GM12878 (cell line): ENCODE measurements around the gene KIF20B. TPM values are rescaled to one million over a fixed set of nuclear protein-coding genes. Genes with fewer than 3 reads are reported as not detected.

Source experiments
- EZH2 ChIP-seq: IDR thresholded peaks from 2 replicates; pipeline ENCODE4 v1.6.1; 2012; ENCODE audit warnings: low read depth, mild to moderate bottlenecking, control low read depth, inconsistent platforms, low read length, borderline replicate concordance; ENCODE audit not compliant: control insufficient read depth
- GABPA ChIP-seq: IDR thresholded peaks from 2 replicates; pipeline ENCODE4 v1.6.1; 2014; ENCODE audit warnings: antibody characterized with exemption, low read depth, mild to moderate bottlenecking, inconsistent platforms
- LARP7 ChIP-seq: fragments of 450-650 bp; IDR thresholded peaks from 2 replicates; pipeline ENCODE4 v1.6.1; 2017; ENCODE audit warnings: mild to moderate bottlenecking
- MTA2 ChIP-seq: fragments of 450-650 bp; IDR thresholded peaks from 2 replicates; pipeline ENCODE4 v1.6.1; 2016; ENCODE audit warnings: low read depth, mild to moderate bottlenecking, moderate library complexity
- MTA3 ChIP-seq: IDR thresholded peaks from 2 replicates; pipeline ENCODE4 v1.6.1; 2012; ENCODE audit warnings: low read length, inconsistent platforms, borderline replicate concordance
- RAD21 ChIP-seq: IDR thresholded peaks from 2 replicates; pipeline ENCODE4 v1.6.1; 2011; ENCODE audit warnings: mild to moderate bottlenecking, low read depth, low read length, moderate library complexity; ENCODE audit not compliant: insufficient read depth
- SMARCA5 ChIP-seq: fragments of 450-650 bp; IDR thresholded peaks from 2 replicates; pipeline ENCODE4 v1.6.1; 2017; ENCODE audit warnings: mild to moderate bottlenecking
- SREBF1 ChIP-seq: IDR thresholded peaks from 2 replicates; pipeline ENCODE4 v1.6.1; 2012; ENCODE audit warnings: mild to moderate bottlenecking, low read length
- SRF ChIP-seq, 2 experiments: IDR thresholded peaks; 2 replicates each; pipeline ENCODE4 v1.6.1; 2011; ENCODE audit warnings: low read depth in 2 of 2, low read length in 2 of 2, mild to moderate bottlenecking in 1 of 2, moderate library complexity in 1 of 2
- TCF7 ChIP-seq: IDR thresholded peaks from 2 replicates; pipeline ENCODE4 v1.6.1; 2014; ENCODE audit warnings: antibody characterized with exemption, borderline replicate concordance
- ZZZ3 ChIP-seq: IDR thresholded peaks from 2 replicates; pipeline ENCODE4 v1.6.1; 2011; ENCODE audit warnings: low read depth; ENCODE audit not compliant: control insufficient read depth, insufficient read length
- polyA plus RNA-seq, 11 experiments: library from polyadenylated mRNA; depleted of rRNA in 4 of 11; unstranded in 6 of 11; stranded (reverse) in 5 of 11; fragments of >200 nt; fragmentation: Nextera tagmentation in 4 of 11; fragmentation: Illumina TruSeq in 1 of 11; extraction: Ambion mirVana in 4 of 11; extraction: Trizol in 1 of 11; gene quantifications; 1 replicate in 1 of 11; 2 replicates in 10 of 11; pipeline versions ENCODE4 v1.2.1 to v1.2.3, GENCODE V29; 2011 to 2016; ENCODE audit warnings: inconsistent platforms in 2 of 11, missing spikeins in 2 of 11, low read depth in 1 of 11
- total RNA-seq, 4 experiments: library from RNA; depleted of rRNA in 3 of 4; stranded (reverse); fragments of >200 nt in 3 of 4; fragmentation: Illumina TruSeq in 1 of 4; extraction: Trizol in 1 of 4; gene quantifications; 2 replicates each; pipeline versions ENCODE4 v1.2.1 to v1.2.3, GENCODE V29; 2013 to 2021
- TF ChIP-seq, protein P1 (sequence below): fragments of 450-650 bp; IDR thresholded peaks from 2 replicates; pipeline ENCODE4 v1.6.1; 2017; ENCODE audit warnings: antibody characterized with exemption, mild to moderate bottlenecking, moderate library complexity
- TF ChIP-seq, protein P2 (sequence below): fragments of 150-350 bp; IDR thresholded peaks from 2 replicates; pipeline ENCODE4 v1.6.1; 2014; ENCODE audit warnings: mild to moderate bottlenecking, low read depth, low read length
- TF ChIP-seq, protein P3 (sequence below): fragments of 450-650 bp; IDR thresholded peaks from 2 replicates; pipeline ENCODE4 v1.6.1; 2017; ENCODE audit warnings: borderline replicate concordance
- TF ChIP-seq, protein P4 (sequence below): fragments of 450-650 bp; IDR thresholded peaks from 2 replicates; pipeline ENCODE4 v1.6.1; 2018; ENCODE audit warnings: mild to moderate bottlenecking, low read depth, moderate library complexity; ENCODE audit not compliant: partially characterized antibody
- TF ChIP-seq, protein P5 (sequence below): IDR thresholded peaks from 2 replicates; pipeline ENCODE4 v1.6.1; 2012; ENCODE audit warnings: low read length, inconsistent platforms

KIF20B gene
- total and polyA plus RNA-seq, 10 of the 15 experiments (the other 5 are each of a cell fraction or from before 2014, with no cell fraction given), result 15.6 to 67.7 (median 44.3) TPM

DNA sequence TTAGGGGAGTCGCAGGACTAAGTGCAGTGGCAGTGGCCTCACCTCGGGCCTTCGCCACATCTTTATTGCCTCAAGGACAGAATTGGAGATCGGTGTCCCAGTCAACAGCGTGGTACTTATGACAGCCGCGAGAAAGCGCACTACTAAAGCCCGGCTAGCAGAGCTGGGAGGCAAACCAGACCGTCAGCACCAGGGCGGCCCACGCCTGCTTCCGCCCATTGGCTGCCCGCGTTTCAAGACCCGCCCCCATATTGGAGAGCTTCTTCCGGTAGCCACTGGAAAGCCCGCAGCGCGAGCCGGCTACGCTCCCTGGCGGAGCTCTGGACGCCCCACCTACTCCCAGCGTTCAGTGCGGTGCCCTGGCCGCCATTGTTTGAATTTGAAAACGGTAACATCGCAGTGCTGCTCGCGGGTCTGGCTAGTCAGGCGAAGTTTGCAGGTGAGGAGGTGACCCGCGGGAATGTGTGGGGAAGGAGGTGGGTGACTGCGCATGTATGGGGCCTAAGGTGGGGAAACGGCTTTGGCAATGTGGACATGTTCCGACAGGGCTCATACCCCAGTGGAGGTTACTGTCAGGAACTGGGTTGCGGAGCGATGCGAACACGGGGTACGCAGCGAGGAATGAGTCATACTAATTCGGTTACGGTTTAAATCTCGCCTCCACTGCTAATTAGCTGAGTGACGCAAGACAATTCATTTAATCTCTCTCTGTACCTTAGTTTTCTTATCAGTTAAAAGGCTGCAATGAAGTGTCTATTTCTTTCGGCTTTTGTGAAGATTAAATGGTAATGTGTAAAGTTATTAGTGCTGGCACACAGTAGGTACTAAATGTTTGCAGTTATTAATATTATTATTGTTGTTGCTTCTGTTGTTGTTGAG lies at the start of gene KIF20B (continued):
- TF ChIP-seq, protein P1, sequence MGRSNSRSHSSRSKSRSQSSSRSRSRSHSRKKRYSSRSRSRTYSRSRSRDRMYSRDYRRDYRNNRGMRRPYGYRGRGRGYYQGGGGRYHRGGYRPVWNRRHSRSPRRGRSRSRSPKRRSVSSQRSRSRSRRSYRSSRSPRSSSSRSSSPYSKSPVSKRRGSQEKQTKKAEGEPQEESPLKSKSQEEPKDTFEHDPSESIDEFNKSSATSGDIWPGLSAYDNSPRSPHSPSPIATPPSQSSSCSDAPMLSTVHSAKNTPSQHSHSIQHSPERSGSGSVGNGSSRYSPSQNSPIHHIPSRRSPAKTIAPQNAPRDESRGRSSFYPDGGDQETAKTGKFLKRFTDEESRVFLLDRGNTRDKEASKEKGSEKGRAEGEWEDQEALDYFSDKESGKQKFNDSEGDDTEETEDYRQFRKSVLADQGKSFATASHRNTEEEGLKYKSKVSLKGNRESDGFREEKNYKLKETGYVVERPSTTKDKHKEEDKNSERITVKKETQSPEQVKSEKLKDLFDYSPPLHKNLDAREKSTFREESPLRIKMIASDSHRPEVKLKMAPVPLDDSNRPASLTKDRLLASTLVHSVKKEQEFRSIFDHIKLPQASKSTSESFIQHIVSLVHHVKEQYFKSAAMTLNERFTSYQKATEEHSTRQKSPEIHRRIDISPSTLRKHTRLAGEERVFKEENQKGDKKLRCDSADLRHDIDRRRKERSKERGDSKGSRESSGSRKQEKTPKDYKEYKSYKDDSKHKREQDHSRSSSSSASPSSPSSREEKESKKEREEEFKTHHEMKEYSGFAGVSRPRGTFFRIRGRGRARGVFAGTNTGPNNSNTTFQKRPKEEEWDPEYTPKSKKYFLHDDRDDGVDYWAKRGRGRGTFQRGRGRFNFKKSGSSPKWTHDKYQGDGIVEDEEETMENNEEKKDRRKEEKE, result no peak
- TF ChIP-seq, protein P2, sequence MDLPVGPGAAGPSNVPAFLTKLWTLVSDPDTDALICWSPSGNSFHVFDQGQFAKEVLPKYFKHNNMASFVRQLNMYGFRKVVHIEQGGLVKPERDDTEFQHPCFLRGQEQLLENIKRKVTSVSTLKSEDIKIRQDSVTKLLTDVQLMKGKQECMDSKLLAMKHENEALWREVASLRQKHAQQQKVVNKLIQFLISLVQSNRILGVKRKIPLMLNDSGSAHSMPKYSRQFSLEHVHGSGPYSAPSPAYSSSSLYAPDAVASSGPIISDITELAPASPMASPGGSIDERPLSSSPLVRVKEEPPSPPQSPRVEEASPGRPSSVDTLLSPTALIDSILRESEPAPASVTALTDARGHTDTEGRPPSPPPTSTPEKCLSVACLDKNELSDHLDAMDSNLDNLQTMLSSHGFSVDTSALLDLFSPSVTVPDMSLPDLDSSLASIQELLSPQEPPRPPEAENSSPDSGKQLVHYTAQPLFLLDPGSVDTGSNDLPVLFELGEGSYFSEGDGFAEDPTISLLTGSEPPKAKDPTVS, result no peak
- TF ChIP-seq, protein P3, sequence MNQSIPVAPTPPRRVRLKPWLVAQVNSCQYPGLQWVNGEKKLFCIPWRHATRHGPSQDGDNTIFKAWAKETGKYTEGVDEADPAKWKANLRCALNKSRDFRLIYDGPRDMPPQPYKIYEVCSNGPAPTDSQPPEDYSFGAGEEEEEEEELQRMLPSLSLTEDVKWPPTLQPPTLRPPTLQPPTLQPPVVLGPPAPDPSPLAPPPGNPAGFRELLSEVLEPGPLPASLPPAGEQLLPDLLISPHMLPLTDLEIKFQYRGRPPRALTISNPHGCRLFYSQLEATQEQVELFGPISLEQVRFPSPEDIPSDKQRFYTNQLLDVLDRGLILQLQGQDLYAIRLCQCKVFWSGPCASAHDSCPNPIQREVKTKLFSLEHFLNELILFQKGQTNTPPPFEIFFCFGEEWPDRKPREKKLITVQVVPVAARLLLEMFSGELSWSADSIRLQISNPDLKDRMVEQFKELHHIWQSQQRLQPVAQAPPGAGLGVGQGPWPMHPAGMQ, result no peak
- TF ChIP-seq SMARCA5 (peak; percentile 46; the same call in 1 of the 2 replicates), LARP7 (no peak), SREBF1 (no peak), MTA3 (no peak; the same call in 1 of the 2 replicates), MTA2 (0 out of 2 replicates have a peak, but pooled peaks have one; percentile 45), GABPA (peak; percentile 77), TCF7 (no peak), RAD21 (peak; percentile 62), ZZZ3 (no peak), SRF (IDR thresholded peaks at IDR 0.05; ENCODE audit: low read depth in 2 of 2, low read length in 2 of 2) (0 out of 4 replicates have a peak, but pooled peaks have one; percentile 1 to 49), EZH2 (no peak)
- TF ChIP-seq, protein P4, sequence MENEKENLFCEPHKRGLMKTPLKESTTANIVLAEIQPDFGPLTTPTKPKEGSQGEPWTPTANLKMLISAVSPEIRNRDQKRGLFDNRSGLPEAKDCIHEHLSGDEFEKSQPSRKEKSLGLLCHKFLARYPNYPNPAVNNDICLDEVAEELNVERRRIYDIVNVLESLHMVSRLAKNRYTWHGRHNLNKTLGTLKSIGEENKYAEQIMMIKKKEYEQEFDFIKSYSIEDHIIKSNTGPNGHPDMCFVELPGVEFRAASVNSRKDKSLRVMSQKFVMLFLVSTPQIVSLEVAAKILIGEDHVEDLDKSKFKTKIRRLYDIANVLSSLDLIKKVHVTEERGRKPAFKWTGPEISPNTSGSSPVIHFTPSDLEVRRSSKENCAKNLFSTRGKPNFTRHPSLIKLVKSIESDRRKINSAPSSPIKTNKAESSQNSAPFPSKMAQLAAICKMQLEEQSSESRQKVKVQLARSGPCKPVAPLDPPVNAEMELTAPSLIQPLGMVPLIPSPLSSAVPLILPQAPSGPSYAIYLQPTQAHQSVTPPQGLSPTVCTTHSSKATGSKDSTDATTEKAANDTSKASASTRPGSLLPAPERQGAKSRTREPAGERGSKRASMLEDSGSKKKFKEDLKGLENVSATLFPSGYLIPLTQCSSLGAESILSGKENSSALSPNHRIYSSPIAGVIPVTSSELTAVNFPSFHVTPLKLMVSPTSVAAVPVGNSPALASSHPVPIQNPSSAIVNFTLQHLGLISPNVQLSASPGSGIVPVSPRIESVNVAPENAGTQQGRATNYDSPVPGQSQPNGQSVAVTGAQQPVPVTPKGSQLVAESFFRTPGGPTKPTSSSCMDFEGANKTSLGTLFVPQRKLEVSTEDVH, result no peak
- TF ChIP-seq, protein P5, sequence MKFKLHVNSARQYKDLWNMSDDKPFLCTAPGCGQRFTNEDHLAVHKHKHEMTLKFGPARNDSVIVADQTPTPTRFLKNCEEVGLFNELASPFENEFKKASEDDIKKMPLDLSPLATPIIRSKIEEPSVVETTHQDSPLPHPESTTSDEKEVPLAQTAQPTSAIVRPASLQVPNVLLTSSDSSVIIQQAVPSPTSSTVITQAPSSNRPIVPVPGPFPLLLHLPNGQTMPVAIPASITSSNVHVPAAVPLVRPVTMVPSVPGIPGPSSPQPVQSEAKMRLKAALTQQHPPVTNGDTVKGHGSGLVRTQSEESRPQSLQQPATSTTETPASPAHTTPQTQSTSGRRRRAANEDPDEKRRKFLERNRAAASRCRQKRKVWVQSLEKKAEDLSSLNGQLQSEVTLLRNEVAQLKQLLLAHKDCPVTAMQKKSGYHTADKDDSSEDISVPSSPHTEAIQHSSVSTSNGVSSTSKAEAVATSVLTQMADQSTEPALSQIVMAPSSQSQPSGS, result no peak
